Stomach (tissue), 9 donors: ENCODE measurements around the gene TFF2. TPM values are rescaled to one million over a fixed set of nuclear protein-coding genes. Genes with fewer than 3 reads are reported as not detected.

ENCODE experiments used
- DNase-seq, 2 donors: peaks; one replicate each; pipeline versions ENCODE4 v3.0.0 to v3.0.0-alpha.2; 2013 to 2019
- H3K27ac ChIP-seq, 5 donors: fragments of 200-600 bp in 4 of 5; sonication (generic) in 4 of 5; one replicate each; pipeline ENCODE4 v1.5.1; 2013 to 2019; ENCODE audit warnings: mild to moderate bottlenecking in 1 of 5, moderate library complexity in 1 of 5
- H3K27me3 ChIP-seq, 3 donors: fragments of 200-600 bp; sonication (generic); one replicate each; pipeline ENCODE4 v1.5.1; 2017 to 2019; ENCODE audit warnings: mixed run types in 1 of 3
- H3K36me3 ChIP-seq, 4 donors: fragments of 200-600 bp; sonication (generic); 1 replicate in 3 of 4; 2 replicates in 1 of 4; pipeline ENCODE4 v1.5.1; 2016 to 2019
- H3K4me1 ChIP-seq, 4 donors: fragments of 200-600 bp; sonication (generic); one replicate each; pipeline ENCODE4 v1.5.1; 2016 to 2019
- H3K4me3 ChIP-seq, 4 donors: fragments of 200-600 bp; sonication (generic) in 3 of 4; one replicate each; pipeline ENCODE4 v1.5.1; 2016 to 2019; ENCODE audit warnings: mild to moderate bottlenecking in 1 of 4
- H3K9me3 ChIP-seq, 4 donors: fragments of 200-600 bp; sonication (generic); one replicate each; pipeline ENCODE4 v1.5.1; 2016 to 2019
- CTCF ChIP-seq, 7 experiments: fragments of 450-650 bp in 4 of 7; fragments of 200-600 bp in 3 of 7; sonication (generic) in 3 of 7; IDR thresholded peaks; one replicate each; pipeline ENCODE4 v1.5.1; 2016 to 2019; ENCODE audit warnings: antibody characterized with exemption in 7 of 7, control low read depth in 2 of 7, mild to moderate bottlenecking in 1 of 7
- EP300 ChIP-seq: sonication (generic); formaldehyde crosslinking; IDR thresholded peaks from one replicate; pipeline ENCODE4 v1.6.1; 2017; ENCODE audit warnings: antibody characterized with exemption
- POLR2A ChIP-seq, 4 donors: fragments of 450-650 bp; IDR thresholded peaks; one replicate each; pipeline ENCODE4 v1.6.1; 2016; ENCODE audit warnings: antibody characterized with exemption in 4 of 4, control low read depth in 2 of 4, mild to moderate bottlenecking in 1 of 4, moderate library complexity in 1 of 4
- POLR2AphosphoS5 ChIP-seq, 3 donors: sonication (generic); formaldehyde crosslinking; IDR thresholded peaks; one replicate each; pipeline ENCODE4 v1.6.1; 2016; ENCODE audit warnings: antibody characterized with exemption in 3 of 3
- WGBS, 5 donors: extraction: QIAGEN DNeasy Blood & Tissue Kit in 3 of 5; methylation state at CpG; one replicate each; pipeline versions ENCODE4 v1.1.5 to v1.1.7; 2013 to 2018; 5-methylcytosine and 5-hydroxymethylcytosine counted together
- intact Hi-C: fragments of 100-400 bp; cut with DNase I; formaldehyde crosslinking; loops from one replicate; pipeline ENCODE4 v1.15.1; 2023; ENCODE audit warnings: low total_unique reads
- polyA plus RNA-seq, 3 donors: library from polyadenylated mRNA; stranded (reverse); fragments of 200-250 nt; gene quantifications; one replicate each; pipeline ENCODE4 v1.2.3, GENCODE V29; 2013
- total RNA-seq, 5 donors: library from RNA; depleted of rRNA; stranded (reverse); fragments of >200 nt; gene quantifications; one replicate each; pipeline versions ENCODE4 v1.1.0 to v1.2.3, GENCODE V29; 2014 to 2016
- donor health status: healthy with polysubstance abuse.
- donor health status: Bipolar disorder and iron deficiency.
- donor health status: healthy.

Gene TFF2
- total and polyA plus RNA-seq, 8 donors, result 2.3 to 2,979 (median 1,062) TPM

- intact Hi-C loops, result no loop called here
- no peak overlapping the region for H3K4me3 ChIP-seq
Measured at GRCh38 chr21:42375966-42376337, 25.2 kb upstream of the TFF2 start.

GRCh38 chr21:42375506-42375905 is 24.7 kb upstream of the TFF2 start:
- H3K27me3 ChIP-seq, result peaks cover 0 to 56% (median 0%) of the 10 kb centered on the region in 3 donors
- H3K36me3 ChIP-seq, result peaks cover 0 to 4% (median 0%) of the 10 kb centered on the region in 4 donors
- H3K27ac ChIP-seq, result peak overlapping the region; percentile 41 to 82 (median 61)
- DNase-seq, result peak in 1 of 2 donors; percentile 63
- intact Hi-C loops, result no loop called here
- no peaks in the 10 kb centered on the region for H3K9me3 ChIP-seq
- TF ChIP-seq EP300, result no peak
- TF ChIP-seq POLR2A (IDR thresholded peaks at IDR 0.05), result no peak
- peak in 2 of 3 donors; percentile 48 to 54 for TF ChIP-seq POLR2AphosphoS5 (IDR thresholded peaks at IDR 0.05)
- no peak for TF ChIP-seq CTCF (IDR thresholded peaks at IDR 0.05)
- WGBS, 5 donors, result 37 to 60% (median 55%) methylated on average over 10 to 11 of the region's 11 CpGs
- no peak overlapping the region for H3K4me3 ChIP-seq
- H3K4me1 ChIP-seq, result peaks cover 13 to 28% (median 19%) of the 10 kb centered on the region in 4 donors

More at GRCh38 chr21:42375966-42376337, 25.2 kb upstream of the TFF2 start:
- H3K4me1 ChIP-seq, result peaks cover 13 to 27% (median 19%) of the 10 kb centered on the region in 4 donors
- peaks cover 0 to 4% (median 0%) of the 10 kb centered on the region in 4 donors for H3K36me3 ChIP-seq
- H3K27me3 ChIP-seq, result peaks cover 0 to 52% (median 0%) of the 10 kb centered on the region in 3 donors
- peak overlapping the region; percentile 41 to 82 (median 61) for H3K27ac ChIP-seq
- no peak for TF ChIP-seq CTCF (IDR thresholded peaks at IDR 0.05)
- TF ChIP-seq EP300, result no peak
- no peak for TF ChIP-seq POLR2A (IDR thresholded peaks at IDR 0.05)
- no peak for TF ChIP-seq POLR2AphosphoS5 (IDR thresholded peaks at IDR 0.05)
- H3K9me3 ChIP-seq, result no peaks in the 10 kb centered on the region
- no peak for DNase-seq
- 24 to 56% (median 49%) methylated on average over 2 to 3 of the region's 3 CpGs for WGBS, 5 donors

GRCh38 chr21:42374864-42375499 is 24.2 kb upstream of the TFF2 start:
- 41 to 67% (median 61%) methylated on average over 17 to 23 of the region's 23 CpGs for WGBS, 5 donors
- Histone ChIP-seq H3K9me3 (no peaks in the 10 kb centered on the region), H3K4me1 (peaks cover 13 to 28% (median 19%) of the 10 kb centered on the region in 4 donors), H3K36me3 (peaks cover 0 to 4% (median 0%) of the 10 kb centered on the region in 4 donors), H3K27ac (peak overlapping the region; percentile 29 to 82 (median 47)), H3K27me3 (peaks cover 0 to 62% (median 0%) of the 10 kb centered on the region in 3 donors), H3K4me3 (no peak overlapping the region)
- no peak for TF ChIP-seq EP300
- no peak for TF ChIP-seq CTCF (IDR thresholded peaks at IDR 0.05)
- DNase-seq, result no peak
- intact Hi-C loops, result no loop called here

GRCh38 chr21:42374457-42374856 is 23.7 kb upstream of the TFF2 start:
- WGBS, 5 donors, result 73 to 88% (median 83%) methylated on average over 7 of the region's 7 CpGs
- Histone ChIP-seq H3K36me3 (peaks cover 0 to 4% (median 0%) of the 10 kb centered on the region in 4 donors), H3K27ac (peak overlapping the region in 1 of 5 donors; percentile 82), H3K9me3 (no peaks in the 10 kb centered on the region), H3K27me3 (peaks cover 0 to 65% (median 0%) of the 10 kb centered on the region in 3 donors), H3K4me3 (no peak overlapping the region), H3K4me1 (peaks cover 13 to 28% (median 19%) of the 10 kb centered on the region in 4 donors)
- TF ChIP-seq CTCF (IDR thresholded peaks at IDR 0.05) (no peak), POLR2A (IDR thresholded peaks at IDR 0.05) (no peak), EP300 (no peak), POLR2AphosphoS5 (IDR thresholded peaks at IDR 0.05) (no peak)
- intact Hi-C loops, result no loop called here
- no peak for DNase-seq
